ENCODE data around the gene PLBD2.

GRCh38 chr12:113330505-113330904 is 27.9 kb upstream of the PLBD2 start:
- TF ChIP-seq MIER1 (IDR thresholded peaks at IDR 0.05; ENCODE audit: low read depth): no peak
- TF ChIP-seq CREM (IDR thresholded peaks at IDR 0.05; ENCODE audit: low read depth): no peak
- no peak for TF ChIP-seq CUX1 (CRISPR knock-in tag; IDR thresholded peaks at IDR 0.05)
- TF ChIP-seq POLR2AphosphoS5 (IDR thresholded peaks at IDR 0.05; ENCODE audit: control insufficient read depth, insufficient read depth, low read depth, low read length): no peak
- TF ChIP-seq CTCF (IDR thresholded peaks at IDR 0.05 in 2 of 3, conservative IDR thresholded peaks at IDR 0.05 in 1 of 3; ENCODE audit: insufficient read depth in 2 of 3, low read depth in 1 of 3, low read length in 3 of 3): no peak
- no peak for TF ChIP-seq ZKSCAN3 (CRISPR knock-in tag; IDR thresholded peaks at IDR 0.05)
- TF ChIP-seq RAD21 (CRISPR knock-in tag; conservative IDR thresholded peaks at IDR 0.05 in 1 of 2, IDR thresholded peaks at IDR 0.05 in 1 of 2): no peak
- no peak for TF ChIP-seq ZNF639 (CRISPR knock-in tag; conservative IDR thresholded peaks at IDR 0.05 in 1 of 2, IDR thresholded peaks at IDR 0.05 in 1 of 2)
- no peak for TF ChIP-seq CEBPB (tag; IDR thresholded peaks at IDR 0.05)
- TF ChIP-seq ZFX (CRISPR knock-in tag; IDR thresholded peaks at IDR 0.05): no peak
- no peak for TF ChIP-seq ZNF239 (CRISPR knock-in tag; IDR thresholded peaks at IDR 0.05)
- no peak for TF ChIP-seq ARNT (IDR thresholded peaks at IDR 0.05)
- TF ChIP-seq SRF (CRISPR knock-in tag; IDR thresholded peaks at IDR 0.05): no peak
- TF ChIP-seq TCF7L2 (IDR thresholded peaks at IDR 0.05; ENCODE audit: low read depth, low read length): no peak

Measured in K562 (cell line).